Gastroesophageal sphincter (tissue), 3 donors: ENCODE results near the gene BTBD7.

Experiments used
- CTCF ChIP-seq, 4 experiments: fragments of 200-600 bp in 2 of 4; fragments of 450-650 bp in 2 of 4; sonication (generic) in 1 of 4; IDR thresholded peaks; one replicate each; pipeline ENCODE4 v1.5.1; 2017 to 2019; ENCODE audit warnings: antibody characterized with exemption in 4 of 4, mild to moderate bottlenecking in 2 of 4, moderate library complexity in 2 of 4
- POLR2A ChIP-seq, 2 donors: fragments of 450-650 bp; IDR thresholded peaks; one replicate each; pipeline ENCODE4 v1.6.1; 2017; ENCODE audit warnings: antibody characterized with exemption in 2 of 2, mild to moderate bottlenecking in 2 of 2, moderate library complexity in 1 of 2

GRCh38 chr14:93195316-93195999 is 137.4 kb downstream of the BTBD7 start:
- no peak for TF ChIP-seq CTCF (IDR thresholded peaks at IDR 0.05)
- TF ChIP-seq POLR2A (IDR thresholded peaks at IDR 0.05), result no peak
